Tibial nerve (tissue), 3 donors: Measurements from ENCODE around the gene TNKS2.

Experiments
- POLR2A ChIP-seq, 2 donors: fragments of 450-650 bp; IDR thresholded peaks; one replicate each; pipeline ENCODE4 v1.6.1; 2017; ENCODE audit warnings: antibody characterized with exemption in 2 of 2, mild to moderate bottlenecking in 2 of 2, moderate library complexity in 2 of 2
- TF ChIP-seq, protein P1 (sequence below), 5 experiments: fragments of 200-600 bp in 3 of 5; fragments of 450-650 bp in 2 of 5; sonication (generic) in 3 of 5; IDR thresholded peaks; one replicate each; pipeline ENCODE4 v1.5.1; 2016 to 2019; ENCODE audit warnings: antibody characterized with exemption in 5 of 5, mild to moderate bottlenecking in 3 of 5, moderate library complexity in 2 of 5

DNA sequence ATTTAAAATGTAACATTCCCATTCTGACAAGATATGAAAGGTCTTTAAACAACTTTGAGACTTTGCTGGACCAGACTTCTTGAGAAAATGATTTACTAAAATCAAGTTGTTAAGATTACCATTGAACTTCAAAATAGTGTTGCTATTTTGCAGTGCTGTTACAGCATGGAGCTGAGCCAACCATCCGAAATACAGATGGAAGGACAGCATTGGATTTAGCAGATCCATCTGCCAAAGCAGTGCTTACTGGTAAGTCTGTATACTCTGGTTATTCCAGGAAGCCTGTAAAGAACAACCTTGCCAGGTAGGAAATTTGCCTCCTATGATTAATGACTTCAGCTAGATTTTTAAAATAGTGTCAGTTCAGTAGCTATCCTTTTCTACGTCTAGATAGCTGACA is 18.8 kb downstream of the TNKS2 start:
- TF ChIP-seq, protein P1, sequence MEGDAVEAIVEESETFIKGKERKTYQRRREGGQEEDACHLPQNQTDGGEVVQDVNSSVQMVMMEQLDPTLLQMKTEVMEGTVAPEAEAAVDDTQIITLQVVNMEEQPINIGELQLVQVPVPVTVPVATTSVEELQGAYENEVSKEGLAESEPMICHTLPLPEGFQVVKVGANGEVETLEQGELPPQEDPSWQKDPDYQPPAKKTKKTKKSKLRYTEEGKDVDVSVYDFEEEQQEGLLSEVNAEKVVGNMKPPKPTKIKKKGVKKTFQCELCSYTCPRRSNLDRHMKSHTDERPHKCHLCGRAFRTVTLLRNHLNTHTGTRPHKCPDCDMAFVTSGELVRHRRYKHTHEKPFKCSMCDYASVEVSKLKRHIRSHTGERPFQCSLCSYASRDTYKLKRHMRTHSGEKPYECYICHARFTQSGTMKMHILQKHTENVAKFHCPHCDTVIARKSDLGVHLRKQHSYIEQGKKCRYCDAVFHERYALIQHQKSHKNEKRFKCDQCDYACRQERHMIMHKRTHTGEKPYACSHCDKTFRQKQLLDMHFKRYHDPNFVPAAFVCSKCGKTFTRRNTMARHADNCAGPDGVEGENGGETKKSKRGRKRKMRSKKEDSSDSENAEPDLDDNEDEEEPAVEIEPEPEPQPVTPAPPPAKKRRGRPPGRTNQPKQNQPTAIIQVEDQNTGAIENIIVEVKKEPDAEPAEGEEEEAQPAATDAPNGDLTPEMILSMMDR (IDR thresholded peaks at IDR 0.05) = no peak
- no peak for TF ChIP-seq POLR2A (IDR thresholded peaks at IDR 0.05)
